GM12872 (cell line): ENCODE results near the gene DNAJA2.

Experiments
- TF ChIP-seq, protein P1 (sequence below): IDR thresholded peaks from 3 replicates; pipeline ENCODE4 v1.5.1; 2011; ENCODE audit warnings: low read depth, mild to moderate bottlenecking, low read length, moderate library complexity; ENCODE audit not compliant: insufficient read depth

DNAJA2 gene

DNA sequence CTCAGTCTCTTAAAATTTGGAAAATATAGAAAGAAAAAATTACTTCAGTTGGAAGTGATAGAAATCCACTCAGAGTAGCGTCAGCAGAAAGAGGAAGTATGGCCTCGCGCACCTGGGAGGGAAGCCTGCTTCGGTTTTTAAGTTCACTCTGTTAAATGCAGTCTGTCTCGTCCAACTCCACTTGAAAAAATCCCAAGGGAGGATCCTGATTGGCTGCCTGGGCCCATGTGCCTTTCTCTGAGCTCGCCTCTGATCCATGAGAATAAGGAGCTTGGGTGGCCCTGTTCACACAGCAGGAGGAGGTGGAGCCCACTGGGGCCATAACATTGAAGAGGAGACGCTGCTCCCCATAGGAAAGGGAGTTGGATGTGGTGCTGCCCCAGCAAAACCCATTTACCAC, 40.7 kb downstream of the DNAJA2 start:
- TF ChIP-seq, protein P1, sequence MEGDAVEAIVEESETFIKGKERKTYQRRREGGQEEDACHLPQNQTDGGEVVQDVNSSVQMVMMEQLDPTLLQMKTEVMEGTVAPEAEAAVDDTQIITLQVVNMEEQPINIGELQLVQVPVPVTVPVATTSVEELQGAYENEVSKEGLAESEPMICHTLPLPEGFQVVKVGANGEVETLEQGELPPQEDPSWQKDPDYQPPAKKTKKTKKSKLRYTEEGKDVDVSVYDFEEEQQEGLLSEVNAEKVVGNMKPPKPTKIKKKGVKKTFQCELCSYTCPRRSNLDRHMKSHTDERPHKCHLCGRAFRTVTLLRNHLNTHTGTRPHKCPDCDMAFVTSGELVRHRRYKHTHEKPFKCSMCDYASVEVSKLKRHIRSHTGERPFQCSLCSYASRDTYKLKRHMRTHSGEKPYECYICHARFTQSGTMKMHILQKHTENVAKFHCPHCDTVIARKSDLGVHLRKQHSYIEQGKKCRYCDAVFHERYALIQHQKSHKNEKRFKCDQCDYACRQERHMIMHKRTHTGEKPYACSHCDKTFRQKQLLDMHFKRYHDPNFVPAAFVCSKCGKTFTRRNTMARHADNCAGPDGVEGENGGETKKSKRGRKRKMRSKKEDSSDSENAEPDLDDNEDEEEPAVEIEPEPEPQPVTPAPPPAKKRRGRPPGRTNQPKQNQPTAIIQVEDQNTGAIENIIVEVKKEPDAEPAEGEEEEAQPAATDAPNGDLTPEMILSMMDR, result no peak

DNA sequence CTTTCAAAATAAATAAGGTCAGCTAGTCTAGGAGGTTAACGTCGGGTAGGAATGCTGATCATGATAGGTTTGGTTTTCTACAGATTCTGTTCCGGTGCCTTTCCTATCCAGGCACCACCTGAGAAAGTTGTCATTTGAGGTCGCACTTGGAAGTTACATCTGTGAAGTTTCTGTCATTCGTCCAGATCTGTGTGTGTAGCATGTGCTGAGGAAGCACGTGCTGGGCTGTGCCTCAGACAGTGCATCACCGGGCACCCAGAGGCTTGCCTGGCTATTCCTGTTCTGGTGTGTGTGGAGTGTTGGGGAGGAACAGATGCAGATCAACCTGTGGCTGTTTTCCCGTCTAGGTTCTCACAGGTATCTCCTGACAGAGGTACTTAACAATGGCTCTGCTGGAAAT, 42.6 kb downstream of the DNAJA2 start:
- TF ChIP-seq, protein P1, result no peak

DNA sequence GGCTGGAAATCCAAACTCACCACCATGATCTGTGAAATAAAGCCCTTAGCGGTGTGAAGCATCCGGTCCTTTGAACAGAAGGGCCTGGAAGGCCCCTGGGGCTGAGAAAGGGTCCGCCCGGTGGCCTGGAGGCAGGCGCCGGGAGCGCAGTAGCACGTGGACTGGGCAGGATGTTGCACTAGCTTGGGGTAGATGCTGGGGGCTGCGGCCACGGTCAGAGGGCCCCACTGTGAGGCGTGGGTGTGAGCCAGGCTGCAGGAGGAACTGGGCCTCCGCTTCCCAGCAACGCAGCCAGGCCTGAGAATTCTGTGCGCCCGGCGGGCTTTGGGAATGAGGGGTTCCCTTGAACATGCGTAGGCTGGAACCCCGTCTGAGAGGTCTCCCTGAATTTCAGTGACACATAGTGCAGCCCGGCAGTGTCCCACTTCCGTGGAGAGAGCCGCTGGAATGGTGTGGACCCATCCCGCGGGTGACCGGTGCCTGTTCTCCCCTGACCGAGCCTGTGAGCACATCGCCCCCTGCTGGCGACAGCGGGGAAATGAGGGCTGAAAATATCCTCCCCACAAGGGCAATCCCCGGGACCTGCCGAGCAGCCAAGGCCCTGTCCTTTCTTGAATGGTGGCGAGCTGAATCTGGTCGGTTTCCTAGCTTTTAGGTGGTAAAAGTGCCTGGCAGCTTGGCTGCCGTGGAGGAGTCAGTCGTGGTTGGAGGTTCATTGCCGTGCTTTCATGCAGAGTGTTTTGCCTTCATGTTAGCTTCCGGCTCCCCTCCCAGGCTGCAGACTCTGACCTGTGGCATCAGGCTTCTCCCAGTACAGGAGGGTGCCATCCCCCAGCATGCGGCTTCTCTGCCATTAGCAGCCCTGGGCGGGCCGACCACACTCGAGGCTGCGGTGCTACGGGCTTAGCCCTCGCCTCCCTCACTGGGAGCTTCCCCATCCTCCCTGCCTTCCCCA, 43.8 kb downstream of the DNAJA2 start:
- TF ChIP-seq, protein P1, result peak; percentile 91

DNA sequence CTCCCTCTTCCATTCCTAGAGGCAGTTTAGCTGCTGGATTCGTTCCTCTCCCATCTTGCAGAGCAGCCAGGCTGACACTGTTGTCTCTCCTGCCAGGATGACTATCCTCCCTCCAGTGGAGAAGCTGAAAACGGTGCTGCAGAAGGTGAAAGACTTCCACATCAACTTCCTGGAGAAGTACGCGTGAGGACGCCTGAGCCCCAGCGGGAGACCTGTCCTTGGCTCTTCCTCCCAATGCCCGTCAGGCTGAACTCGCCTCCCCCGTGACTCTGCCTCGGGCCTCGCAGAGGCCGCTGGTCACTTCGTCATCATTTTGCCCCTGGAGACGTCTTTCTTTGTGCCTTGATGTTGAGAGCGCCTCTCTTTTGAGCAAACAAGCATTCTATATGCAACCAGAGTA, 44.7 kb downstream of the DNAJA2 start:
- TF ChIP-seq, protein P1, result no peak

DNA sequence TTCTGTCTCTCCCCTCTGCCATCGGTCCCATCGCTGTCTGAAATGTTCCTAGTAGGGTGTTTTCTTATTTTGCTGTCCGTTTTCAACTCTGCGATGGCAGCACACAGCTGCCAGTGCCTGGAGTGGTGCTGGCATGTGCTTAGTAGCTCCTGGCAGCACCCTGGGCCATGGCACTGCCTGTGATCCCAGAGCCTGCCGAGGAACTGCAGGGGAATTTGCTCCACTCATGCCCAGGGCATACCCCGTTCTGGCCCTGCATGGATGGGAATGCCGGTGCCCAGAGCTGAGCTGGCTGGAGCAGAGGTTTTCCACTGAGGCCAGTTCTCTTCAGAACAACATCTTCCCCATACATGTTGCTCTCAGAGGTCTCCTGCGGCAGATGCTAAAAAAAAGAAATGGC, 46.2 kb downstream of the DNAJA2 start:
- TF ChIP-seq, protein P1, result no peak

DNA sequence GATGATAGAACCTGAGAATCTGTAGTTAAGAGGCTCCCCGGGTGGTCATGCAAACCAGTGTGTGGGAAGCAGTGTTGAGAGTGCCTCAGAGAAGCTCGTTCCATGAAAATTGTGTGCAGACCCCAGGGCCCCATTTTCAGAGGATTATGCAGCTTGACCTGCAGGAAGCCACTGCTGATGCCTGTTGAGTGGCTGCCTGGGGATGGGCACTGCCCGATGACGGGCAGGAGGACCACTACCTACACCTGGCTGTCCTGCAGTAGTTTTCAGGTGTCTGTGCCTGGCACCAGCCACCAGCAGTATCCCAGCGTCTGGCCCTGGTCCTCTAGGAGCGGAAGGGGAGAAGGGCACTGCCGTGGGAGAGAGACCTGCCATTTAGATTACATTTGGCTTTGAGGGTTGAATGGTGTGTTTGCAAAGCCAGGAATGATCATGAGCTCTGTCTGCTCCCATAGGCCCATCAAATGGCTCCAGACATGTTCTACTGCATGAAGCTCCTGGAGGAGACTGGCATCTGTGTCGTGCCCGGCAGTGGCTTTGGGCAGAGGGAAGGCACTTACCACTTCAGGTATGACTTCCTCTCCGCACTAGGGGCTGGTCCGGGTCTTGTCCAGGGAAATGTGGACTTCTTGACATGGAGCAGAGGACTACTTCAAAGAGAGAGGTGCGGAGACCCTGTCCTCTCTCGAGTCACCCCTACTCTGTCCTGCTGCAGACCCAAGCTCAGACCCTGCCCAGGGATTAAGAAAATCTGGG, 46.8 kb downstream of the DNAJA2 start:
- TF ChIP-seq, protein P1, result no peak

DNA sequence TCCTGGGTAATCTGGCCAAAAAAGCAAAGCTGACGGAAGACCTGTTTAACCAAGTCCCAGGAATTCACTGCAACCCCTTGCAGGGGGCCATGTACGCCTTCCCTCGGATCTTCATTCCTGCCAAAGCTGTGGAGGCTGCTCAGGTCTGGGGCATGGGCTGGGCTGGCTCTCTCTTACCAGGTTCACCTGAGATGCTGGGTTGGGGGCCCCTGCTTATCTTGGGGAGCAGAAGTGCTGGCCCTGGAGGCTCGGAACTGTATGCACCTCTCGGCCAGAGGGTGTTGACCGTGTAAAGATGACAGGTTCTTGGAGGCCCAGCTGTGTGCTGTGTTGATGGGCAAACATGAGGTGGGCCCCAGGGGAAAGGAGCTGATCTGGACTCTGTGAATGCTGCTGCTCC, 49.1 kb downstream of the DNAJA2 start:
- TF ChIP-seq, protein P1, result no peak
